SK-N-MC (cell line): ENCODE data around the gene PLA2G2A.
"Not testable (repeated sequence)": the region's sequence is repeated elsewhere in the genome, so short reads cannot be mapped to it uniquely, and the experiment has no call there.

Source experiments
- EZH2 ChIP-seq: fragments of 200-600 bp; sonication (generic); IDR thresholded peaks from one replicate; pipeline ENCODE4 v1.6.1; 2017; ENCODE audit warnings: antibody characterized with exemption
- FOXP2 ChIP-seq: optimal IDR thresholded peaks from 2 replicates; pipeline ENCODE3; 2011; ENCODE audit warnings: mild to moderate bottlenecking, moderate library complexity; ENCODE audit not compliant: insufficient read depth; ENCODE audit errors: extremely low read length, control extremely low read depth
- POLR2AphosphoS5 ChIP-seq: IDR thresholded peaks from 2 replicates; pipeline ENCODE4 v1.6.1; 2012; ENCODE audit warnings: mild to moderate bottlenecking, low read depth, low read length, borderline replicate concordance

DNA sequence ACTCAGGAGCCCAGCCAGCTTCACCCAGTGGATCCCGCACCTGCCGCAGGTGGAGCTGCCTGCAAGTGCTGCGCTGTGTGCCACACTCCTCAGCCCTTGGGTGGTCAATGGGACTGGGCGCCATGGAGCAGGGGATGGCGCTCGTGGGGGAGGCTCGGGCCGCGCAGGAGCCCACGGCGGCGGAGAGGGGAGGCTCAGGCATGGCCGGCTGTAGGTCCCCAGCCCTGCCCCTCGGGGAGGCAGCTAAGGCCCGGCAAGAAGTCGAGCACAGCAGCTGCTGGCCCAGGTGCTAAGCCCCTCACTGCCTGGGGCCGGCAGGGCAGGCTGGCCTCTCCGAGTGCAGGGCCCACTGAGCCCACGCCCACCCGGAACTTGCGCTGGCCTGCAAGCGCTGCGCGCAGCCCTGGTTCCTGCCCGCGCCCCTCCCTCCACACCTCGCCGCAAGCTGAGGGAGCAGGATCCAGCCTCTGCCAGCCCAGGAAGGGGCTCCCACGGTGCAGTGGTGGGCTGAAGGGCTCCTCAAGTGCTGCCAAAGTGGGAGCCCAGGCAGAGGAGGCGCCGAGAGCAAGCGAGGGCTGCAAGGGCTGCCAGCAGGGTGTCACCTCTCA, 5.1 kb upstream of the PLA2G2A start:
- not testable (repeated sequence) for TF ChIP-seq POLR2AphosphoS5, EZH2, FOXP2
